SK-MEL-5 (cell line): Measurements from ENCODE around the gene FGF8. TPM values are rescaled to one million over a fixed set of nuclear protein-coding genes. Genes with fewer than 3 reads are reported as not detected.

ENCODE experiments used
- DNase-seq: peaks from one replicate; pipeline ENCODE4 v3.0.0-alpha.2; 2016; ENCODE audit warnings: low read depth, low spot score
- in situ Hi-C: cut with HindIII; loops from 2 replicates; pipeline ENCODE4 v1.10.0; 2016; ENCODE audit warnings: low sequenced_read_pairs, high pct_unique_total_duplicates, low pct_unique_long_range_greater_than_20kb
- total RNA-seq: library from RNA; depleted of rRNA; stranded (reverse); fragments of >200 nt; shearing (Covaris generic); gene quantifications from 2 replicates; pipeline ENCODE4 v1.2.3, GENCODE V29; 2014

Gene FGF8
- total RNA-seq, 1 experiment from 2014 or later = not detected

- no peak for DNase-seq
- in situ Hi-C loops = no loop called here
Observed at GRCh38 chr10:101784558-101784957, 8.6 kb upstream of the FGF8 start.

DNA sequence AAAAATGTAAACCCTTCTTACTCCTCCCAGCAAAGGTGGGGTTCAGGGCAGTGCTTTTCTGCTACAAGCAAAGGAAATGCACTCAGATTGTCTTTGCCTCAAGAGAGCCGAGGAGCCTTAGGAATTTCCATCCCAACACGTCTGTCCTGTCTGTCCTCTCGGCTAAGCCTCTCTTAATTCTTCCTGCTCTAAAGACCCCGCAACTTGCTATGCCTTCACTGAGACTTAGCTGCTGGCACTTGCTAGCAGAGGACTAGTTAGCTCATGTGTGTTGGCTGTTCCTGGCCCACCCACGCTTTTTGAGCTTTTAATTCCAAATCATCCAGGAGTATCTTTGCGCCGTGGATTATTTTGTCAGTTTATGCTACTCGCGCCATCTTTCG is 7.8 kb upstream of the FGF8 start:
- no peak for DNase-seq
- in situ Hi-C loops = no loop called here

GRCh38 chr10:101782811-101783735 is 7.2 kb upstream of the FGF8 start, which contains the start of gene NPM3:
Gene NPM3 (minus strand): TSS chr10:101783446. CDS start chr10:101783390, 56 bp downstream.
- peak; percentile 76 for DNase-seq
- in situ Hi-C loops = no loop called here

DNA sequence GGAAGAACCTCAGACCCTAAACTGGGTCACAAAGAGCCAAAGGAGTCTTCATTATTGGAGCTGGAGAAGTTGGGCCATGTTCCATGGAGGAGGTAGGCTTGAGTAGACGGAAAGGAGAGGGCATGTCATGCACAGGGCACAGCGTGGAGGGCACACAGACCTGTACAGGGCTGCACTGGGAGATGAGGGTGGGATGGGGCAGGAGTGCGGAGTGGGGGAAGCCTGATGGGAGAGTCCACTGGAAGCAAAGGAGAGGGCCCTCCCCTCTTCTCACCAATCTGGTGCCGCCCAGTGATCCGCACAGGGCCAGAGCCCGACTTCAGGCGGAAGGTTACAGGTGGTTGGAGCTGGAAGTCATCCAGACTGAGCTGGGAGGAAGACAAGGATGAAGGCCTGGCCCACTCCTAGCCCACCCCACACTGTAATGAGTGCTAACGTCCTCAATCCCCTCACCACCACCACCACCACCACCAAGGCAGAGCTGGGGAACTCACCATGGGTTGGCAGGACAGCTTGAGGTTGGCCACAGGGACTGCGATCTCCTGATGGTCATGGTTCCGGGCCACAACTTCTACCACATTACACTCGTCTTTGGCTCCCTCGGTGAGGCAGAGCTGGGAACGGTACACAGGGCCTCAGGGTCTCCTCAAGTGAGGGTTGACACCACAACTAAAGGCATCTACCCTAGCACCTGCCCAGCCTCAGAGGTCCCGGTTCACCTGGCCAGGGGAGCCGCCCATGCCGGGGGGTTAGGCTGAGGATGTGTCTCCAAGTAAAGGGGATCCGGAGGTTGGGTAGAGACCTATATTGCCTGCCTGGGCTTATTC is 6.3 kb upstream of the FGF8 start:
- in situ Hi-C loops = no loop called here
- no peak for DNase-seq

- in situ Hi-C loops = no loop called here
- no peak for DNase-seq
Observed at GRCh38 chr10:101781655-101781983, 5.7 kb upstream of the FGF8 start.

GRCh38 chr10:101780818-101781654 is 5.1 kb upstream of the FGF8 start:
- in situ Hi-C loops = no loop called here
- peak; percentile 66 for DNase-seq

DNA sequence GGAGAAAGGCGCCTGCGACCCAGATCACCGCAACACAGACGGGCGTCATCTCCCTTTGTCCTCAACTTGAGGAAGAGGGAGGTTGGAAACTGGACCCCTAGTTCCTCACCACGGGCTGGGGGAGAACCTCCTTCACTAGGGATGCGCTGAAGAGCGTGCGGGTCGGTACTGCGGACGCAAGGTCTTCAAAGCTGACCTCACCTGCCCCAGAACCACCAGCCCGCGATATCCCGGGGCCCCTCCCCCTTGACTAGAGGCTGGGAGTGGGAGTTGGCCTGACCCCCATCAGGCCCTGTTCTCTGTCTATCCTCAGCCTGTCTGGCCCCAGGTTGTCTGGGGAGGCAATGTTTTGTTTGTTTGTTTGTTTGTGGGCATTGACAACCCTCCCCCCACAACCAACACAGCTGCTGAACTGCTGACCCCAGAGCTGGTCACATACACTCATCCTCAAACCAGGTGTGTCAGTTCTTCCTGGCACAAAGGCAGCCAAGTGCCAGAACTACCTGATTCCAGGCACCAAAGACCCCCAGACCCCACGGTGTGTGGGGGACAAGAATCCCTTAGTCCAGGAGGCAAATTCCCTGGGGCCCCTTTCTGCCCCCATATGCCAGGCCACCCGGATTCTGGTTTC is 4.4 kb upstream of the FGF8 start:
- in situ Hi-C loops = no loop called here
- no peak for DNase-seq

- in situ Hi-C loops = no loop called here
- peak; percentile 48 for DNase-seq
Observed at GRCh38 chr10:101779544-101780186, 3.8 kb upstream of the FGF8 start.

DNA sequence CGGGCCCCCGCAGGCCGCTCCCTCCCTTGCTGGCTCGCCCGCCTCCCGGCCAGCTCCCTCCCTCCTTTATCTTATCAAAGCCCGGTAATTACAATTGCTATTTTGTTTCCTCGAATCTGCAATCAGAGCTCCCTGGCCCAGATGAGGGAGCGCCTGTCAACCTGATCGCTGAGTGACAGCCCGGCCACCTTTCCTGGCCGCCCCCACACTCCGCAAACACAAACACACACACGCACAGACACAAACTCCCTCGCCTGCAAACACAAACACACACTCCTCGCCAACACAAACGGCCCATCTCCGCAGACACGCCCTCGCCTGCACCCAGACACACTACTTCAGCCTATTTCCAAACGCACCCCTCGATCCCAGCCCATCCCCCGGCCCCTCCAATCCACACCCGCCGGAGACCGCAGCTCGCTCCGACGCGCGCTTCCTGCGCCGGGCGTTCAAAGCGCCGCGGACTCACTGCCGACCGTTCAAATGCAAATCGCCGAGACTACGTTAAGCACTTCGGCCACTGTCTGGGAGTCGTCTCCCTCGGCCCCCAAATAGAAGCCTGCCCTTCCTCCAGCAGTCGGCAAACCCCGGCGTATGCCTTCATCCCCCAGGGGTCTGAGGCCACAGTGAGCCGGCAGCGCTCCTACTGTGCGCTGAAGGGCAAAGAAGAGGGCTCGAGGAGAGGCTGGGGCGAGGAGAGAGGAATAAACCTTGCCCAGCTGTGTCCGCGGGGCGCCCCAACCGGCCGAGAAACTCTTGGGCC is 3.0 kb upstream of the FGF8 start:
- no peak for DNase-seq
- in situ Hi-C loops = no loop called here

- DNase-seq = no peak
- in situ Hi-C loops = no loop called here
Observed at GRCh38 chr10:101778151-101778780, 2.4 kb upstream of the FGF8 start.

GRCh38 chr10:101777619-101778145 is 1.8 kb upstream of the FGF8 start:
- DNase-seq = no peak
- in situ Hi-C loops = no loop called here

DNA sequence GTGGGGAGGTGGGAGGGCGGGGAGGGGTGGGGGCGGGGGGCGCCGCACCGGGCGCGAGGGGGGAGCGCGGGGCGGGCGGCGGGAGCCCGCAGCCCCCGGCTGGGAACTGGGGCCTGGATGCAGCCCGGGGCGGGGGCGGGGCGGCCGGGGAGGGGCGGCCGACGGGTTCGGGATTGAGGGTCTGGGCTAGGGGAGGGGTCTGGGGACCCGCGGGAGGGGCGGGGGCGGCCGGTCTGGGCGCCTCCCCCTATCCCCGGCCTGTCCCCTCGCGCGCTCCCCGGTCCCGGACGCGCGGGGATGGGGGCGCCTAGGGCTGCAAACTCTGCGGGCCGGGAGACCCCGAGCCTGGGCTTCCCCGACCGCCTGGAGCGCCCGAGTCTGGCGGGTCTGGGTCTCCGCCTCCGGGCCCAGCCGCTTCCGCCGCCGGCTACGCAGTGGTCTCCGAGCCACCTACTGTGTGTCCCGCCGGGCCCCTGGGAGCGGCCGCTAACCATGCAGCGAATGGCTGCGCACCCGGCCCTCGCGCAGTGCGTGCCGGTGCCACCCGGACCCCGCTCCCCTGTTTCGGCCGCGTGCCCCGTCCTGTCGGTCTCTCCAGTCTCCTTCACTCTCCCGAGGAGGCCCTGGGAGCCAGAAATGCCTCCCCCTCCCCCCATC is 375 bp upstream of the FGF8 start:
- in situ Hi-C loops = no loop called here
- no peak for DNase-seq

DNA sequence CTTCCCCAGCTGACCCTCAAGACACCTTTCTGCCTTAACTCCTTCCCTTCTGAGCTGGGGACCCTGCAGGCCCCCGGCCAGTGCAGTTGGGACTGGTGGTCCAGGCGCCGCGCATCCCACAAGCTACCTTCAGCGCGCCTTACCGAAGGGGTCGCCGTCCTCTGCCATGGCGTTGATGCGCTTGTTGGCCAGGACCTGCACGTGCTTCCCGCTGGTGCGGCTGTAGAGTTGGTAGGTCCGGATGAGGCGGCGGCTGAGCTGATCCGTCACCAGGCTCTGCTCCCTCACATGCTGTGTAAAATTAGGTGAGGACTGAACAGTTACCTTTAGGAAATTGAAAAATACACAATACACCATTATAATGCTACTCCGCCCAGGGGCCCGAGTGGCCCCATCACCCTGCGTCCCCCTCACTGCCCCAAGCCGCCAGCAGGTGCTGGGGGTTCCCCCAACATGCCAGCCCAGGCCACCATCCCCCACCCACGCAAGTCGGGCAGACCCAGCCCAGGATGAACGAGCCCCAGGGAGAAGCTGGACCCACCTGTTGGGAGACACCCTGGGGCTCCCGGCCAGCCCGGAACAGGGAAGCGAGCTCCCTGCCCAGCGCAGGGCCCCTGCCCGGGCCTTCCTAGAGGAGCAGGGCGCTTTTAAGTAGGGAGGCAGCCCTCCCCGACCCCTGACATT is 1.2 kb downstream of the FGF8 start:
- in situ Hi-C loops = no loop called here
- no peak for DNase-seq

- no peak for DNase-seq
- in situ Hi-C loops = no loop called here
Observed at GRCh38 chr10:101773923-101774588, 1.9 kb downstream of the FGF8 start.
